IMR-90 (cell line): ENCODE data around the gene FGF16. TPM values are rescaled to one million over a fixed set of nuclear protein-coding genes. Genes with fewer than 3 reads are reported as not detected.

Source experiments
- ATAC-seq: fragments of 200-7000 bp; cut with Tn5 transposase; 2 replicates; pipeline ENCODE4 v1.9.1; 2020; ENCODE audit warnings: low read depth, mild to moderate bottlenecking, moderate library complexity
- BruUV-seq: library from RNA; stranded (reverse); fragments of 400-500 nt; replicated peaks from 2 replicates; lab custom pipeline; 2021; lab: Mats Ljungman, UMichigan
- CTCF ChIA-PET: fragments of 300-600 bp; formaldehyde crosslinking; extraction: SDS; loops from one replicate; lab custom pipeline; 2021; ENCODE audit warnings: antibody characterized with exemption; lab: Yijun Ruan, JAX
- POLR2A ChIA-PET: fragments of 300-600 bp; sonication (Branson Sonifier 250); formaldehyde crosslinking; loops from one replicate; lab custom pipeline; 2022; ENCODE audit warnings: antibody characterized with exemption; ENCODE audit not compliant: unreplicated experiment; lab: Charles Lee
- DNase-seq: peaks from one replicate; pipeline ENCODE4 v3.0.0; 2013
- H2AFZ ChIP-seq: replicated peaks from 2 replicates; pipeline ENCODE3; 2013; ENCODE audit warnings: low read length, mild to moderate bottlenecking; ENCODE audit not compliant: poor library complexity
- H2AK5ac ChIP-seq: 2 replicates; pipeline ENCODE4 v1.6.1; 2013; ENCODE audit warnings: low read depth, low read length, inconsistent platforms
- H2AK9ac ChIP-seq: replicated peaks from 2 replicates; pipeline ENCODE3; 2013; ENCODE audit warnings: mild to moderate bottlenecking, low read depth, low read length, moderate library complexity; ENCODE audit not compliant: poor library complexity
- H2BK120ac ChIP-seq: 2 replicates; pipeline ENCODE4 v1.6.1; 2013; ENCODE audit warnings: low read depth, low read length, inconsistent platforms
- H2BK15ac ChIP-seq: 3 replicates; pipeline ENCODE4 v1.6.1; 2013; ENCODE audit warnings: low read depth, low read length, inconsistent platforms
- H2BK20ac ChIP-seq: 2 replicates; pipeline ENCODE4 v1.6.1; 2013; ENCODE audit warnings: low read depth, mild to moderate bottlenecking, inconsistent platforms, low read length, moderate library complexity
- H2BK5ac ChIP-seq: 2 replicates; pipeline ENCODE4 v1.6.1; 2013; ENCODE audit warnings: mild to moderate bottlenecking, low read depth, low read length, inconsistent platforms; ENCODE audit not compliant: poor library complexity, severe bottlenecking
- H3K14ac ChIP-seq: replicated peaks from 2 replicates; pipeline ENCODE4 v1.6.1; 2013; ENCODE audit warnings: low read depth, low read length, inconsistent platforms
- H3K18ac ChIP-seq: 2 replicates; pipeline ENCODE4 v1.6.1; 2013; ENCODE audit warnings: low read depth, low read length, control low read depth
- H3K23ac ChIP-seq: 2 replicates; pipeline ENCODE4 v1.6.1; 2013; ENCODE audit warnings: low read depth, low read length, inconsistent platforms
- H3K27ac ChIP-seq: 2 replicates; pipeline ENCODE4 v1.5.1; 2013; ENCODE audit warnings: mild to moderate bottlenecking, control low read depth, low read length; ENCODE audit not compliant: insufficient read depth
- H3K27me3 ChIP-seq: 2 replicates; pipeline ENCODE4 v1.6.1; 2013; ENCODE audit warnings: low read length; ENCODE audit not compliant: control insufficient read depth, insufficient read depth
- H3K36me3 ChIP-seq: 2 replicates; pipeline ENCODE4 v1.6.1; 2013; ENCODE audit warnings: low read length, mixed read lengths; ENCODE audit not compliant: control insufficient read depth, insufficient read depth
- H3K4ac ChIP-seq: 2 replicates; pipeline ENCODE4 v1.6.1; 2013; ENCODE audit warnings: low read depth, low read length, inconsistent platforms
- H3K4me1 ChIP-seq: 2 replicates; pipeline ENCODE4 v1.6.1; 2013; ENCODE audit warnings: low read length, mixed read lengths; ENCODE audit not compliant: control insufficient read depth, insufficient read depth
- H3K4me2 ChIP-seq: 2 replicates; pipeline ENCODE4 v1.6.1; 2013; ENCODE audit warnings: low read depth, mild to moderate bottlenecking, control low read depth, low read length, moderate library complexity
- H3K4me3 ChIP-seq: 2 replicates; pipeline ENCODE4 v1.5.1; 2013; ENCODE audit warnings: low read depth, mild to moderate bottlenecking, control low read depth, low read length, moderate library complexity; ENCODE audit not compliant: insufficient read depth
- H3K56ac ChIP-seq: 2 replicates; pipeline ENCODE4 v1.6.1; 2013; ENCODE audit warnings: low read length, inconsistent platforms; ENCODE audit not compliant: insufficient read depth; ENCODE audit errors: extremely low read depth
- H3K79me1 ChIP-seq, 2 experiments: 2 replicates each; pipeline ENCODE4 v1.6.1; 2013; ENCODE audit warnings: low read length in 2 of 2, inconsistent platforms in 1 of 2, low read depth in 1 of 2
- H3K9ac ChIP-seq: 2 replicates; pipeline ENCODE4 v1.6.1; 2013; ENCODE audit warnings: low read depth, low read length, control low read depth
- H3K9me1 ChIP-seq: 2 replicates; pipeline ENCODE4 v1.6.1; 2013; ENCODE audit warnings: low read length, inconsistent platforms; ENCODE audit not compliant: insufficient read depth
- H3K9me3 ChIP-seq: 2 replicates; pipeline ENCODE4 v1.6.1; 2013; ENCODE audit warnings: low read length; ENCODE audit not compliant: control insufficient read depth, insufficient read depth
- H4K20me1 ChIP-seq: 2 replicates; pipeline ENCODE4 v1.6.1; 2013; ENCODE audit warnings: low read length, inconsistent platforms; ENCODE audit not compliant: insufficient read depth
- H4K5ac ChIP-seq: 2 replicates; pipeline ENCODE4 v1.6.1; 2013; ENCODE audit warnings: mild to moderate bottlenecking, low read depth, low read length, control low read depth
- H4K8ac ChIP-seq, 2 experiments: 2 replicates each; pipeline ENCODE4 v1.6.1; 2013; ENCODE audit warnings: low read depth in 2 of 2, low read length in 2 of 2, control low read depth in 1 of 2, inconsistent platforms in 1 of 2
- H4K91ac ChIP-seq: 2 replicates; pipeline ENCODE4 v1.6.1; 2013; ENCODE audit warnings: low read depth, low read length, inconsistent platforms; ENCODE audit not compliant: insufficient read depth
- RFX5 ChIP-seq: IDR thresholded peaks from 2 replicates; pipeline ENCODE4 v1.8.0; 2012; ENCODE audit warnings: low read depth, mild to moderate bottlenecking, low read length, moderate library complexity
- WGBS, 2 experiments: methylation state at CpG; one replicate each; pipeline versions ENCODE4 v1.1.5 to v1.1.7; 2013; ENCODE audit warnings: missing lambda C conversion rate in 2 of 2; ENCODE audit not compliant: insufficient read length in 1 of 2; ENCODE audit errors: extremely low coverage in 2 of 2; 5-methylcytosine and 5-hydroxymethylcytosine counted together
- dilution Hi-C: fragments of 300-500 bp; cut with HindIII; formaldehyde crosslinking; loops from one replicate; pipeline ENCODE4 v1.14.3; 2018; ENCODE audit warnings: low sequenced_read_pairs; ENCODE audit not compliant: unreplicated experiment
- in situ Hi-C: fragments of 300-500 bp; cut with MboI; formaldehyde crosslinking; loops from 3 replicates; pipeline ENCODE4 v1.14.3; 2019; ENCODE audit warnings: low sequenced_read_pairs, inconsistent platforms, mixed read lengths
- intact Hi-C: fragments of 100-400 bp; cut with micrococcal nuclease; formaldehyde crosslinking; loops from 2 replicates; pipeline ENCODE4 v1.10.0; 2022
- polyA plus RNA-seq, 3 experiments: library from polyadenylated mRNA; depleted of rRNA; stranded (reverse); fragments of >200 nt; gene quantifications; 2 replicates each; pipeline ENCODE4 v1.2.3, GENCODE V29; 2012; ENCODE audit warnings: low replicate concordance in 1 of 3
- total RNA-seq: library from RNA; depleted of rRNA; stranded (reverse); fragments of >200 nt; gene quantifications from 2 replicates; pipeline ENCODE4 v1.2.3, GENCODE V29; 2012

Gene FGF16
- total and polyA plus RNA-seq, 2 of the 4 experiments (the other 2 are of a cell fraction) = not detected

GRCh38 chrX:77440330-77440729 is 6.9 kb upstream of the FGF16 start:
- no peak overlapping the region for H3K14ac ChIP-seq

More at GRCh38 chrX:77440330-77440729, 6.9 kb upstream of the FGF16 start:
- Histone ChIP-seq H4K91ac (no peak overlapping the region), H4K20me1 (no peaks in the 10 kb centered on the region), H3K27me3 (peaks cover 4% of the 10 kb centered on the region), H3K9ac (no peak overlapping the region), H2BK5ac (no peak overlapping the region), H2BK120ac (no peak overlapping the region), H3K79me1 (no peaks in the 10 kb centered on the region), H3K4me1 (no peaks in the 10 kb centered on the region), H2BK20ac (no peak overlapping the region), H3K36me3 (no peaks in the 10 kb centered on the region), H4K8ac (no peak overlapping the region), H3K9me3 (no peaks in the 10 kb centered on the region), H2AK5ac (no peak overlapping the region), H3K4me2 (no peak overlapping the region), H2BK15ac (no peak overlapping the region), H3K23ac (no peak overlapping the region), H3K18ac (no peak overlapping the region), H3K9me1 (no peaks in the 10 kb centered on the region), H3K56ac (no peak overlapping the region), H2AFZ (no peak overlapping the region), H3K27ac (no peak overlapping the region), H4K5ac (no peak overlapping the region), H3K4me3 (no peak overlapping the region), H2AK9ac (no peak overlapping the region), H3K4ac (no peak overlapping the region)
- intact Hi-C loops = loop anchor here (10.0 kb wide), 1 partner anchor 144 kb away; no protein-coding TSS in a partner anchor
- ChIA-PET POLR2A (no interaction called here), CTCF (no interaction called here)
- no peak for ATAC-seq
- no CpG with 5 or more reads among the region's 4 CpGs for WGBS, 2 experiments
- dilution Hi-C loops = no loop called here
- no peak for TF ChIP-seq RFX5
- in situ Hi-C loops = no loop called here
- DNase-seq = no peak
- no TSS peak for BruUV-seq
